HFF-Myc (cell line): ENCODE measurements around the gene NDUFB1.

Experiments
- DNase-seq: peaks from one replicate; pipeline ENCODE4 v3.0.0-alpha.2; 2011; ENCODE audit warnings: low read depth; ENCODE audit errors: extremely low read depth
- H3K4me3 ChIP-seq: replicated peaks from 2 replicates; pipeline ENCODE4 v1.5.1; 2011; ENCODE audit warnings: low read depth, mild to moderate bottlenecking, control low read depth, low read length
- CTCF ChIP-seq: IDR thresholded peaks from 2 replicates; pipeline ENCODE4 v1.5.1; 2012; ENCODE audit warnings: mild to moderate bottlenecking, low read depth, low read length, control low read depth; ENCODE audit errors: missing control alignments

Gene NDUFB1

GRCh38 chr14:92144708-92145107, 23.2 kb upstream of the NDUFB1 start:
- H3K4me3 ChIP-seq: no peak overlapping the region
- no peak for TF ChIP-seq CTCF
- no peak for DNase-seq

- no peak overlapping the region for H3K4me3 ChIP-seq
- TF ChIP-seq CTCF: no peak
- DNase-seq: no peak
Observed at GRCh38 chr14:92143962-92144361, 22.5 kb upstream of the NDUFB1 start.

GRCh38 chr14:92143309-92143708, 21.8 kb upstream of the NDUFB1 start:
- no peak for DNase-seq
- no peak for TF ChIP-seq CTCF
- H3K4me3 ChIP-seq: no peak overlapping the region

- TF ChIP-seq CTCF: peak; percentile 29
- no peak for DNase-seq
- no peak overlapping the region for H3K4me3 ChIP-seq
Observed at GRCh38 chr14:92135269-92135668, 13.8 kb upstream of the NDUFB1 start.

GRCh38 chr14:92134456-92134855, 12.9 kb upstream of the NDUFB1 start:
- no peak for DNase-seq
- no peak overlapping the region for H3K4me3 ChIP-seq
- TF ChIP-seq CTCF: no peak

GRCh38 chr14:92122761-92123160, 1.3 kb upstream of the NDUFB1 start:
- H3K4me3 ChIP-seq: peak overlapping the region; percentile 99
- TF ChIP-seq CTCF: no peak
- no peak for DNase-seq

GRCh38 chr14:92122351-92122677, 808 bp upstream of the NDUFB1 start:
- DNase-seq: no peak
- peak overlapping the region; percentile 99 for H3K4me3 ChIP-seq
- no peak for TF ChIP-seq CTCF
